Activated T-helper 1 cell treated with Interleukin-2 at 50 U/mL for 16 hours (primary cell): ENCODE data around the gene PRPSAP1.
"Not testable (repeated sequence)": the region's sequence is repeated elsewhere in the genome, so short reads cannot be mapped to it uniquely, and the experiment has no call there.

ENCODE experiments used
- DNase-seq: peaks from one replicate; pipeline ENCODE4 v3.0.0-alpha.2; 2020; ENCODE audit warnings: low read depth

The PRPSAP1 gene

DNA sequence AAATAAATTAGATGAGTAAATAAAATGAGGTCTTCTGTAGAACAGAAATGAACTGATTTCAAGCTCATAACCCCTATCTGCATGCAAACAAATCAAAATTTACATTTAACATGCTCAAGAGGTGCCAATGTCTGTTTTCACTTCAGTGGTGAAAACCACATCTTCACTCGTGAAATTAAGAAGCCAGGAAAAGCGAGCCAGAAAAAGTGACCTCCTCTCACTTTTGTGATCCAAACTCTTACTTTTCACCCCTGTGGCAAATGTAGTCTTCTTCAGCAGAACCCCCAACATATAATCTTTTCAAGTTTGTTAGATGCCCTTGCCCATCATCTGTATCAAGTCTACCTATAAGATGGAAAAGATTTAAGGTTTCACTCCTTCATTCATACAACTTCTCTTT lies 36.2 kb downstream of the PRPSAP1 start:
- no peak for DNase-seq

DNA sequence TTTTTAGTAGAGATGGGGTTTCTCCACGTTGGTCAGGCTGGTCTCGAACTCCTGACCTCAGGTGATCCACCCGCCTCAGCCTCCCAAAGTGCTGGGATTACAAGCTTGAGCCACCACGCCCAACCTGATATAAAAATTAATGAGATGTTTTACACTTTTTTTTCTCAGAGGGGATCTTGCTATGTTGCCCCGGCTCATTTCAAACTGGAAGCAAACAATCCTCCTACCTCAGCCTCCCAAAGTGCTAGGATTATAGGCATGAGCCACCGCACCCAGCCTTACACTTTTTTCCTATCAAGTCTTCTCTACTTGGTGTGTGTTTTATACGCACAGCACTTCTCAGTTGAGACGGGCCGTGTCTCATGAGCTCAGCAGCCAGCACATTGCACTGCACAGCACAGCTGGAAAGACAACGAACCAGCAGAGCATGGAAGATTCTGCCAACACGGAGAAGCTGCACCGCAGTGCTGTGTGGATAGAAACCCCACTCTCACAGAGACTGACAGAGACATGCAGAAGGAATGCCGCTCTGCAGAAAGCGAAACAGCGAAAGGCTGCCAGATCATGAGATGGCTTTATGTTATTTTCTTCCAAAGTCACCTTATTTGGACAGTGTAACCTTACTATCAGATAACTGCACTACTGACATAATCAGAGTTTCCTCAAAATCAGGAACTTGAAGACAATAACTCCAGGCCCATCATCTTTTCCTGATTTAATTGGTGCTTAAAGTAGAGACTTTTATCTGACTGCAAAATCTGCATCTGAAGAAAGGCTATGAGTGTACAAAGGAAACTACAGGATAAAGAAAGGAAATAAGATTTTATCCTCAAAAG lies 39.1 kb downstream of the PRPSAP1 start:
- no peak for DNase-seq

DNA sequence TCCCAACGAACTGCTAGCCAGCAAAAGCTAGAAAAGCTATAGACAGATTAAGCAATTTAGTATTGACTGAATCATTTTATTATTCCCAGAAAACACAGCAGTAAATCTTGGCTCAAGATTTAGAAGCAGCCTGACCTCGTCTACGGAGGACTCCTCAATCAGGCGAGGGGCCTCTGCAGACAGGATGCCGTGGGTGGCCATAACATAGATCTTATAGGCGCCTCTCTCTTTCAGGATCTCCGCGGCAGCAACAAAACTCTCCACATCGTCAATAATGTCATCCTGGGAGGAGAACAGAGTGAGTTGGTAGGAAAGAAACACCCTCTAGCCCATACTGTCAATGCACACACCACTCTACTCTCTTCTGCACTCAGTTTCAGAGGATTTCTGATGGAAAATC lies 41.0 kb downstream of the PRPSAP1 start:
- DNase-seq = no peak

DNA sequence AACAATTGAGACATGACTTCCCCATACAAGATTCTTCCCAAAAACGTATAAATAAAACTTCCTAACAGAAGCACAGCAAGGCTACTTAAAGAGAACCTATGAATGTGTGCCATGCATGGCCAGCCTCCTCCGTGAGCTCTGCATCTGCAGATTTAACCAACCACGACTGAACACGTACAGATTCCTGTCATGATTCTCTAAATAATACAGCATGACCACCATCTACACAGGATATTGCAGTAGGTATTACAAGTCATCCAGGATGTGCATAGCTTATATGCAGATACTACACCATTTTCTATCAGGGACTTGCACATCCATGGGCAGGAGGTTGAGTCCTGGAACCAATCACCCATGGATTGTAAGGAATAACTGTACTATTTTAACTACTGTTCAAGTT lies 44.3 kb downstream of the PRPSAP1 start:
- no peak for DNase-seq

DNA sequence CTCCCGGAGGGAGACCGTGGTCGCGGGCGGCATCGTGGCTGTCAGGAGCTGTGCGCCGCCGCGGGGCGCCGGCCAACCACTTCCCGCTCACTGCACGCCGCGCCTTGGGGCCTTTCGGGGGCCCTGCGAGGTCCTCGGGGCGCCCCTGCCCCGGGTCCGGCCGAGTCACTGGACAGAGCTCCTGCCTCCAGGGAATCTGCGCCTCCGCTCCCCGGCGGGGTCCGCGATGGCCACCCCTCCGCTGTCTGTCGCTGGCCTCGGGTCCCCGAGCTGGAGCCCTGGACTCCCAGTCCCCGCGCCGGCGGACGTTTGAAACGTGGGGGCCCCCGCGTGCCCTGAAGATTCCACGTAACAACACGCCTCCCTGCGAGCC lies 45.8 kb downstream of the PRPSAP1 start, which contains the start of gene QRICH2:
Gene QRICH2 (minus strand): TSS at position 311 of the 373 bp plus-strand sequence. CDS start 278 bp downstream, at position 33.
- no peak for DNase-seq

DNA sequence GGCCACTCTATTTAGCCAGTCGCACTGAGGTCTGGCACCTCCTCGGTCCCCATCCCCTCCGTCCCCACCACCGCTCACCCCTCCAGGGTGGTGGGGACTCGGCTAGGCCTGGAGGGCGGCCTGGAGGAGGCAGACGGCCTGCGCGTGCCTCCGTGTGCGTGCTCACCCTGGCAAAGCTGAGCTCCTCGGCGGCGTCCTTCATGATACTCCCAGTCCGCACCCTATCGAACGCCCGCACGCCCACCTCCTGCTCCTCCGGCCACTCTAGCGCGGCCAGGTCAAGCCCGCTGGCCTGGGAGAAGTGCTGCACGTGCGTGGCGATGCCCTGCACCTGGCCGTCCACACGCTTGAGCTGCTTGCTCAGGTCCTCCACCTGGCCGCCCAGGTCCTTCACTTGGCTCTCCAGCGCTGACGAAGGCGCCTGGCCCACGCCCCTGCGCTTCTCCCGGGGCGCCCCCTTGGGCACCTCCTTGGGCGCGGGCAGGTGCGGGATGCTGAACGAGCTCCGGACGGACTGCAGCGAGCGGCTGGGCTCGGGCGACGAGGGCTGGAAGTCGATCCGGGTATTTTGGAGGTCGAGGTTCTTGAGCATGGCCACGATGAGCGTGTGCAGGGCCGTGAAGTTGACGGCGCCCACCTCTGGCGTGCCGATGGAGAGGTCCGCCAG lies 46.3 kb downstream of the PRPSAP1 start:
- DNase-seq = no peak

DNA sequence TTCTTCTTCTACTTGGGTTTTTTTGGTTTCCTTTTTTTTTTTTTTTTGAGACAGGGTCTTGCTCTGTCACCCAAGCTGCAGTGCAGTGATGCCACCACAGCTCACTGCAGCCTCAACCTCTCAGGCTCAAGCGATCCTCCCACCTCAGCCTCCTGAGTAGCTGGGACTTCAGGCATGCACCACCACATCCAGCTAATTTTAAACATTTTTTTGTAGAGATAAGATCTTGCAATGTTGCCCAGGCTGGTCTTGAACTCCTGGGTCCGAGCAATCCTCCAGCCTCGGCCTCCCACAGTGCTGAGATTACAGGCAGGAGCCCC lies 48.6 kb downstream of the PRPSAP1 start:
- not testable (repeated sequence) for DNase-seq

DNA sequence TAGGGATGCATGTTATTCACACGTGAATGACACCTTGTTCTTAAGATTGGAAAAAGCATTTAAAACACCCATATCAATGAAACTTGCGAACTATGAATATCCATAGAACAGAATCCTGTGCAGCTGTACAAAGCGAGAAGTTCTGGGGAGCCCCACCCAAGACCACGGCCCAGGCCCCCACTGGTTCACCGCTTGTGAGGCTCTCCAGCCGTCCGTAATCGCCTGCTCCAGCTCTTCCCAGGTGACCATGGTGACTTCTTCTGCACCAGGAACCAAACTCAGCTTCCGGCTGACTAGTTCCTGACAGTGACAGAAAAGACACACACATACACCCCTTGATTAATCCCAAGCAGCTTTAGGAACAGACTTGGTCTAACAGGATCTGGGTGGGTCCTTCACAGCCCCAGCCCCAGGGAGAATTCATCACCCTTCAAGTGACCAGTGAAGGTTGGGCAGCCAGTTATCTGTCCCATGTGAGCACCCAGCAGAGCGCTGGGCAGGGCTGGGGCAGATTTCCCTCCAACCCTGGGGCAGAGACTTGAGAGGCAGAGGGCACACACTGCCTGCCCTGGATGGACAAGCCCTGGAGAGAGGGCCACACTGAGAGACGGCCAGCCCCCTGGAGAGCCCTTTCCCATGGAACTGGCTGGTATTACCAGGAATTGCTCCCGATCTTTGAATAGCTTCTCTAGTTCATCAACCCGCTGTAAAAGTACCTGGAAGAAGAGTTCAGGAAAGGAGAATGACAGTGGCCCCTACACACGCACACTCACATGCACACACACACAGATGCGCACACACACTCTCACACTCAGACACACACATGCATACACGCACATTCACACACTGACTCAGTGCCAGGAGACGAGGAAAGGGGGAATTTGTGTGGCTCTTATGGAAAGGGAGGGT lies 49.2 kb downstream of the PRPSAP1 start:
- DNase-seq = no peak

DNA sequence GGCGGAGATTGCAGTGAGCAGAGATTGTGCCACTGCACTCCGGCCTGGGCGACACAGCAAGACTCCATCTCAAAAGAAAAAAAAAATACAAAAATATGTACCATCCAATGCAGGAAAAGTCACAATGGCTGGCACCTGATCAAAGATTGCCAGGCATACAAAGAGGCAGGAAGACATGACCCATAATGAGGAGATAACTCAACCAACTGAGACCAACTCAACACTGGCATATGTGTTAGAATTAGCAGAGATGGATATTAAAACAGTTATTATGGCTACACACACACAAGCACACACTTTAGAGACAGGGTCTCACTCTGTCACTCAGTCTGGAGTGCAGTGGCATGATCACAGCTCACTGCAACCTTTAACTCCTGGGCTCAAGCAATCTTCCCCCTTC lies 56.3 kb downstream of the PRPSAP1 start:
- DNase-seq = no peak

DNA sequence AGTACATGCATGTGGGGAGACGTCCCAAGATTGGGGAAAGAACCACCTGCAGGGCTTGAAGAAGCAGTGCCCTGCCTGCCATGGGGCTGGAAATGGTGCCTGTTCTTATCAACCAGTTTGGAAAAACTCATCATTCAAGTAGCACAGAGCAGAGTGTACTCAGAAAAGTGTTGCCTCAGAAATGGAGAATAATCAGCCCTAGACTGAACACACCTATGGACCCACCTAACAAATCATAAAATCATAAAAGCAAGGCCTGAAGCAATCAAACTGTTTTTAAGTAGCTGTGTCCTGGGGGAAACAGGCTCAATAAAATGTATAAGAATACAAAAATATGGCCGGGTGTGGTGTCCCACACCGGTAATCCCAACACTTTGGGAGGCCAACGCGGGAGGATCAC lies 56.8 kb downstream of the PRPSAP1 start:
- DNase-seq = no peak

DNA sequence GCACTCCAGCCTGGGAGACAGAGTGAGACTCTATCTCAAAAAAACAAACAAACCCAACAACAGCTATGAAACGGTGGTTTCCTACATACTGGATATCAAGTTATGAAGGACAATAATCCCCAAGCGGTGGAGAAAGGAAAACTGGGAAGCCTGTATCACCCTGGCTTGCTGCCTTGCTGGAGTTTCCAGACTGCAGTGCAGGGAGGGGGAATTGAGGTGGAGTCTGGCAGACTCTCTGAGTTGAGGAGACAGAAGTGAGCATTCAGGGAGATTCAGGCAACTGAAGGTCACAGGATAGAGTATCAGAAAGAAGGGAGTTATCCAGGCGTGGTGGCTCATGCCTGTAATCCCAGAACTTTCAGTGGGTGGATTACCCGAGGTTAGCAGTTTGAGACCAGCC lies 57.5 kb downstream of the PRPSAP1 start:
- no peak for DNase-seq

DNA sequence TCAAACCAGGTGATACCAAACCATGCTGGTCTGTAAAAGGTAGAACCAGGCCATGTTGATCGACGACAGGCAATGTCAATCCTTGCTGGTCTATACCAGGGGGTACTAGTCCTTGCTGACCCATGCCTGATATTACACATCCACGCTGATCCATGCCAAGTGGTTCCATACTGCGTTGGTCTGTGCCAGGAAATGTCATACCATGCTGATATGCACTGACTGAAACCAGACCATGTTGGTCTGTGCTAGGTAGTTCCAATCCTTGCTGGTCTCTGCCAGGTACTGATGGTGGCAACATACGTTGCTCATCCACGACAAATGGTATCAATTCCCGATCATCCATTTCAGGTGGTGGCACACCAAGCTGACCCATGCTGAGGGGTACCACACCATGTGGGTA lies 60.6 kb downstream of the PRPSAP1 start:
- DNase-seq = no peak

DNA sequence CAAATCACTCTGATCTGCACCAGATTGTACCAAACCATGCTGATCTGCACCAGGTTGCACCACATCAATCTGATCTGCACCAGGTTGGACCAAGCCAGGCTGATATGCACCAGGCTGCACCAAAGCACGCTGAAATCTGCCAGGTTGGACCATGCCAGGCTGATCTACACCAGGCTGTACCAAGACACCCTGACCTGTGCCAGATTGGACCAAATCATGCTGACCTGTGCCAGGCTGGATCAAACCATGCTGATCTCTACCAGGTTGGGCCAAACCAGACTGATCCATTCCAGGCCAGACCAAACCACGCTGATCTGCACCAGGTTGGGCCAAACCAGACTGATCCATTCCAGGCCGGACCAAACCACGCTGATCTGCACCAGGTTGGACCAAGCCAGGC lies 61.1 kb downstream of the PRPSAP1 start:
- DNase-seq = no peak

DNA sequence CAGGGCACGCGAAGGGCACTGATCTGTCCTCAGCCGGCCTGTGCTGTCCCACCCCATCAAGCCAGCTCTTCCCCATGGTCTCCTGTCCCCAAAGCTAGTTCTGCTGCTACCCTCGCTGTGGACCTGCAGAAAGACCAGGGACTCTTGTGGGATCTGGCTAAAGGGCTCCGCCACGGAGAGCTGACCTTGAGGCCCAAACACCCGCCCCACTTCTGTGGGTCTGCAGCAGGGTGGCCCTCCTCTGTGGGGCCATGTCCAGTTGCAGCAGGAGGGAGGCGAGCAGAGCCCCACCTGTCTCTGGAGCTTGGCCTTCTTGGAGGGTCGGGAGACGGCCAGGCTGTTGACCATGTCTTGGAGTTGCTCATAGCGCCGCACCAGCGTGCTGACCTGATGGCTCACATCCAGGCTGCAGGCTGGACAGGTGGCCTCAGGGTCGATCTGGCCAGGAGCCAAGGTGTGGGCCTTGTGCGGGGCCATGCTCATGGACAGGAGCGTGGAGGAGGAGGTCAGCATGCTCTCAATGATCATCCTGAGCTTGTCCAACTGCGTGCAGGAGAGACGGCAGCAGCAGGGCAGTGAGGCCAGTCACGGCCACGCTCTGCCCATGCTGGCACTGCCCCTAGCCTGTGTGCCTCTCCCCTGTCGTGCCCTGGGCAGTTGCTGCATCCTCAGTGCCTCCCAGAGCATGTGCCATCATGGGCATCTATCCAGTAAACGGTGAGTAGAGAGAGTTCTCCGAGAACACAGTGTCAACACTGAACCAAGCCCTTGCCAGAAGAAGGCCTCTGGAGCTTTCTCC lies 71.9 kb downstream of the PRPSAP1 start:
- no peak for DNase-seq

DNA sequence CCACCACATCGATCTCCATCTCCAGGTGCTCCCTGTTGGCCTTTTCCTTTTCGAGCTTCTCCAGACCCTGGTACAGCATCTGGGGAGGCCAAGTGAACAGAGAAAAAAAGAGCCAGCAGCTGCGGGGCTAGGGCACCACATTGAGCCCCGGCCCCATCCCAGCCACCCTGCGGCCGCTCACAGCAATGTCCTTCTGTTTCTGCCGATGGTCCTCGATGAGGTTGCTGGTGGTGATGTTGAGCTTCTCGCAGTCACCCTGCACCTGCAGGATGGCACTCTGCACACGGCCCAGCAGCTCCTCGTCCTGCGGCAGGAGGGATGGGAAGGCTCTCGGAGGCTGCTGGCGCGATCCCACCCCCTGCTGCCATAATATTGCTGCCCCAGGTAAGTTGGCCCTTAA lies 73.1 kb downstream of the PRPSAP1 start:
- DNase-seq = no peak

DNA sequence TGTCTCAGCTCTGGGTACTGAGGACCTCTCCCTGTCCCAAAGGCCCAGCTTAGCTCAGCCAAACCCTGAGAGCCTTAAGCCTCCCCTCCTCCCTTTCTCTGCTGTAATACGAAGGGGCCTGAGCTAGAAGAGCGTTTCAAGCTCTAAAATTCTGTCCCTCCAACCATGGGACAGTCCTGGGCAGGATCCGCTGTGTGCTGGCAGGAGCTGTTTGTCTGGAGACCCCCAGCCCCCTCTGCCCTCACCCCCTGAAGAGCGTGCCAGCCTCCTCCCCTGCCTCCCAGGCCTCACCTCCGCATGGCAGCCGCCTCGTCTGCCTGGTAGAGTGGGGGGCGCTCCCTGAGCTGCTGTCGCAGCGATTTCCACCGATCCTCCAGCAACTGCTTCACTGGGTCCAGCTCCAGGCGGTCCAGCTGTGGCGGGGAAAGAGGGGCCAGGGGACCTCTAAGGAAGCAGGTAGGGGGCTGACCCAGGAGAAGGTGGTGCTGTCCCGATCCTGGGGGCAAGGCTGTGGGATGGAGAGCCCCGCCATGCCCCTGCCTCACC lies 73.9 kb downstream of the PRPSAP1 start:
- DNase-seq = no peak

DNA sequence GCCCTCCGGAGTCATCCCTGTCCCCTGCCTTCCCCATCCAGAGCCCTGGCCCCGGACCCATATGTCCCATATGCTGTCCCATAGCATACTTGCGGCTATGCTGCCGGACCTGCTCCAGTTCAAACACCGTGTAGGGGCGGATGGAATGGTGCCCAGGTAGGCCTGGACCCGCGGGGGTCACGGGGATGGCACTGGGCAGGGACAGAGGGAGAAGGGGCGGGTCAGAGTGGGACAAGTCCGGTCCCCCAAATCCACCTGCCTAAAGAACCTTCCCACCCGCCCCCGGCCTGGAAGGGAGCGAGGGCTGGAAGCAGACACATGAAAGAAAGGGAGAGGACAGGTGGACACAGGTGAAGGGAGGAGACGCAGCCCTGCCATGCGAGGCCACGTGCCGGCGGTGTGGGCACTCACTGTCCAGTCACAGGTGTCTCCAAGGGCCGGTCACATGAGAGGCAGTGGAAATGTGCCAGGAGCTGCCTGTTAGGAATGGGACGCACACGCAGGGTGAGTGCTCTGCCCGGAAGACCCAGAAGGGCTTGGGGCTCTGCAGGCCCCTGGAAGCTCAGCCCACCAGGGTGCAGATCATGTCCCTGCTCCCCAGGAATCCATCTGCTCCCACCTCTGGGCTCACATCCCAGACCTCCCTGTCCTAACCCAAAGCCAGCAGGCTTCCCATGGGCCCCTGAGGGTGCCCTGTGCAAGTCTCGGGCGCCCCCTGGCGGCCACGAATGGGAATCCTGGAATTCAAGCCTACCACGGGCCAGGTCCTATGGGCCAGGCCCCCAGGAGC lies 74.6 kb downstream of the PRPSAP1 start:
- peak; percentile 73 for DNase-seq

DNA sequence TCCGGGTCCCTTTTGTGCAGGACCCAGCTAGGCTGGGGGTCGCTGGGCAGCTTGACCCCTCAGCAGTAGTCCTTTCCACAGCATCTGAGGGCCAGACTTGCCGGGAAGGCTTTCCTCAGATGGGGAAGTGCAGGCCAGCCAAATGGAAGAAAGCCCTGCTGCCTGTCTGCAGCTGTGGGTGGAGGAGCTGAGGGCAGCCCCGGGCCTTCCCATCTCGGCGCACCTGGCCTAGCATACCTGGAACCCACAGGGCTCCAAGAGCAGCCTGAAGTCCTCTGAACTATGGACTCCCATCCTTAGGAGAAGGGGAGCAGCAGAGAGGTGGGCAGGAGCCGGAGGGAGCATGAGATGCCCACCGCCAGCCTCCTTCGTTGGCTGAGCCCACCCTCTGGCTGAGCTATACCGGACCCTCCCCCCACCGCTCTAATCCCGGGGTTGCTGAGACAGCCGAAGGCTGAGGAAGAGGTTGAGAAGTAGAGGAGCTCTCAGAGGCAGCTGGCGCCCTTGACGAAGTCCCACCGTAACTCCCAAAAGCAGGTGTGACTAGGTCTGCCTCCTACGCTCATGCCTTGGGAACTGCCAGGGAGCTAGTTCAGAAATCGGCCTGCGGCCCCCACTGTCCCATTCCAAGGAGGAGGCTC lies 75.3 kb downstream of the PRPSAP1 start:
- DNase-seq = no peak

DNA sequence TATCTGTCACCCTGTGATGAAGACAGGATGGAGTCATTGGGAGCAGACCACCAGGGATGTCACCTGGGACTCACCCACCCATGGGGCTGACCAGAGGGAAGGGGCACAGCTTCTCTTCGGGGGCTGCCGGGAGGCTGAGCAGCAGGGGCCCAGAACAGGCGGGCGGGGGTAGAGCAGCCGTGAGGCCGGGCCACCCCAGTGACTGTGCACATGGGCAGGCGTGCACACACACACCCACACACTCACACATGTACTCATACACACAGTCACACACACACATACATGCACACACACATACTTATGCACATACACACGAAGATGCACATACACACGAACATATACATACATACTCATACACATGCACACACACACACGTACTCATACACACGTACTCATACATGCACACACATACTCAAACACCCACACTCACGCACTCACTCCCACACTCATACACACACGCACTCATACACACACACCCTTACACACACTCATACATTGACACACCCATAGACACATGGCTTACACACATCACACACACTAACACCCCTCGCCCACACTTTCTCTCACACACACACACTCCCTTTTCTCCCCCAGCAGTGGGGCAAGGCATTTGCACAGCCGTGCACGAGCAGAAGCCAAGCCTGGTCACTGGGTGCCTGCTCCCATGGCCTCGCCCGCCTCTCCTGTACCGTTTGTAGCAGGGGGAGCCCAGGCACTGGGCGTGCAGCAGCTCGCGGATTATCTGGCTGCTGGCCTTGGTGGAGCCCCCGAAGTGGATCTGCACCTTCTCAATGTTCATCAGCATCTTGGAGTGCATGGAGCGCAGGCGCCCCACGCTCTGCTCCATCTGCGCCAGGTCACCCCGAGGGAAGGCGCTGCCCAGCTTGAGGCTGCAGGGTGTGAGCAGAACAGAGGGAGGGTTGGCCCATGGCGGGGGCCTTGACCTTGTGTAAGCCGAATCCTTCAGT lies 76.1 kb downstream of the PRPSAP1 start:
- DNase-seq = no peak
